GM19099 (cell line): ENCODE results near the gene TNRC18.

Source experiments
- POLR2A ChIP-seq: IDR thresholded peaks from 3 replicates; pipeline ENCODE4 v1.6.1; 2011; ENCODE audit warnings: low read depth; ENCODE audit not compliant: insufficient read length; ENCODE audit errors: extremely low read depth

TNRC18 gene, protein sequence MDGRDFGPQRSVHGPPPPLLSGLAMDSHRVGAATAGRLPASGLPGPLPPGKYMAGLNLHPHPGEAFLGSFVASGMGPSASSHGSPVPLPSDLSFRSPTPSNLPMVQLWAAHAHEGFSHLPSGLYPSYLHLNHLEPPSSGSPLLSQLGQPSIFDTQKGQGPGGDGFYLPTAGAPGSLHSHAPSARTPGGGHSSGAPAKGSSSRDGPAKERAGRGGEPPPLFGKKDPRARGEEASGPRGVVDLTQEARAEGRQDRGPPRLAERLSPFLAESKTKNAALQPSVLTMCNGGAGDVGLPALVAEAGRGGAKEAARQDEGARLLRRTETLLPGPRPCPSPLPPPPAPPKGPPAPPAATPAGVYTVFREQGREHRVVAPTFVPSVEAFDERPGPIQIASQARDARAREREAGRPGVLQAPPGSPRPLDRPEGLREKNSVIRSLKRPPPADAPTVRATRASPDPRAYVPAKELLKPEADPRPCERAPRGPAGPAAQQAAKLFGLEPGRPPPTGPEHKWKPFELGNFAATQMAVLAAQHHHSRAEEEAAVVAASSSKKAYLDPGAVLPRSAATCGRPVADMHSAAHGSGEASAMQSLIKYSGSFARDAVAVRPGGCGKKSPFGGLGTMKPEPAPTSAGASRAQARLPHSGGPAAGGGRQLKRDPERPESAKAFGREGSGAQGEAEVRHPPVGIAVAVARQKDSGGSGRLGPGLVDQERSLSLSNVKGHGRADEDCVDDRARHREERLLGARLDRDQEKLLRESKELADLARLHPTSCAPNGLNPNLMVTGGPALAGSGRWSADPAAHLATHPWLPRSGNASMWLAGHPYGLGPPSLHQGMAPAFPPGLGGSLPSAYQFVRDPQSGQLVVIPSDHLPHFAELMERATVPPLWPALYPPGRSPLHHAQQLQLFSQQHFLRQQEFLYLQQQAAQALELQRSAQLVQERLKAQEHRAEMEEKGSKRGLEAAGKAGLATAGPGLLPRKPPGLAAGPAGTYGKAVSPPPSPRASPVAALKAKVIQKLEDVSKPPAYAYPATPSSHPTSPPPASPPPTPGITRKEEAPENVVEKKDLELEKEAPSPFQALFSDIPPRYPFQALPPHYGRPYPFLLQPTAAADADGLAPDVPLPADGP (N-terminal part only)

DNA sequence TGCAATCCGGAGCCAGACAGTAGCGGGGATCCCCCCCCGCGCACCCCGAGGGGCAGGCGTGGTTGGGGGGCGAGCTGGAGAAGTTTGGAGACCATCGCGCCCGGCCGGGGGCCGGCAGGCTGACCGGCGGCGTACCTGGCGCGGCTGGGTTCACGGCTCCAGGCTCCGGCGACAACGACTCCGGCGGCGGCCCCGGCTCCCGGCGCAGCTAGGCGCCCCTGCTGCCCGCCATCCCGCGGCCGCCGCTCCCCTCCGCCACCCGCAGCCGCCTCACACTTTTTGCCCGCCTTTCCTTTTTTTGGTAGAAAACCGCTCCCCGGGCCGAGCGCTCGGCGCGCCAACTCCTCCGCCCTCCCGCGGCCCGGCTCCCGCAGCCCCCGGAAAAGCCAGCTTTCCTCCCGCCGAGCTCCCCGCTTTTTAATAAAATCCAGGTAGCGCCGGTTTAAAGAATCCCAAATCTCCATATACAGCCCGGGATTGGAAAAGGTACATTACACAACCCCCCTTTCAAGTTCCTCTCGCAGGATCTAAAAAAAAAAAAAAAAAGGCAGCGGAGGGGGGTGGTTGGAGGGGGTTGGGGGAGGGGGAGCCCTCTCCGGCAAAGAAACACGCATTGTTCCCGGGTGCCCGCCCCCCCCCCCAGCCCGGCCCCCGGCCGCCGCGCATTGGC, at the start of gene TNRC18:
TSS of gene TNRC18 (minus strand) at position 529 of the 670 bp plus-strand sequence. CDS start 2,588 bp downstream, outside the sequence.
- TF ChIP-seq POLR2A, result no peak

DNA sequence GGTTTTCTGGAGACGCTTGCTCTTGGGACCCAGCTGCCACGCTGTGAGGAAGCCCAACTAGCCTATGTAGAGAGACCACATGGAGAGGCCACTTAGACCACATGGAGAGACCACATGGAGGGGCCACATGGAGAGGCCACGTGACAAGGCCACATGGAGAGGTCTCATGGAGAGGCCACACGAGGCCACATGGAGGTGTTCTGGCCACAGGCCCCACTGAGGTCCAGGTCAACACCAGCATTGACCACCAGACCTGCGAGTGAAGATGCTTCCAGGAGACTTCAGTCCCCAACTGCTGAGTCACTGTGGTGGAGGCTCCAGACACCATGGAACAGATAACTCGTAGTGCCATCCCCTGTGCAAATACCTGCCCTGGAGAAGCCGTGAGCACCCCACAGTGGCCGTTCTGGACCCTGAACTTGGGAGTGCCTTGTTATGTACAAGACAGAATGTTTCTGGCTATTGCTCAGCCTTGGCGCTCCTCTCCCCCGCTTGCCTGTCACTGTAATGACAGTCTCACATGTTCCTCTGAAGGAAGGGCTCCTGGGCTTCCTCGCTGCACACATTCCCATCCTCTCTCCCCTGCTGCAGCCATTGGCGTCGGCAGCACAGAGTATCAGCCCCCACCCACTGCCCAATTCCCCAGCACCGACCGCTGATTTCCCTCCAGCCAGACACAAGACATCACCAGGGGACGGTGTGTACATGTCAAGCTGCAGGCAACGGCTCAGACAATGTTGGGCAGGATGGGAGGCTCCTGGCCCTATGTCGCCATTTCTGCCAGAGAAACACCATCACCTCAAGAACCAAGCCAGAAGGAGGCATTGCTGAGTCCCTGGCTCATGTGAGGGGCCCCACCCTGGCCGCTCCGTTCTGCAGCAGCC, 49.0 kb upstream of the TNRC18 start:
- TF ChIP-seq POLR2A, result no peak

DNA sequence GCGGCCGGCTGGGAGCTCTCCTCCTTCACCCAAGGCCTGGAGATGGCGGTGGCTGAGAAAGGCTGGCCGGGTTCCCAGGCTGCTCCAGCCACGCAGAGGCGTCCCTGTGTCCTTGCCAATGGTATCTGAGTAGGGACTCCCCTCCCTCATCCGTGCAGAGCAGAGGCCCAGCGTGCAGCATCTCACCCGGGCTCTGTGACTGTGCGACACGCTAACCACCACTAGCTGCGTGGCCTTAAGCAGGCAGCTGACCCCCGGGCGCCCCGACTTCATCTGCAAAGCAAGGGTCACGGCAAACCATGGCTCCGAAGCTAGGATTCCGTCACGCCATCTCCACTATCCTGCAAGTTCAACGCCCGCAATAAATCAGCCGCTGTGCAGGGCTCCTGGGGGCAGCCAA, 47.2 kb upstream of the TNRC18 start:
- TF ChIP-seq POLR2A, result no peak

DNA sequence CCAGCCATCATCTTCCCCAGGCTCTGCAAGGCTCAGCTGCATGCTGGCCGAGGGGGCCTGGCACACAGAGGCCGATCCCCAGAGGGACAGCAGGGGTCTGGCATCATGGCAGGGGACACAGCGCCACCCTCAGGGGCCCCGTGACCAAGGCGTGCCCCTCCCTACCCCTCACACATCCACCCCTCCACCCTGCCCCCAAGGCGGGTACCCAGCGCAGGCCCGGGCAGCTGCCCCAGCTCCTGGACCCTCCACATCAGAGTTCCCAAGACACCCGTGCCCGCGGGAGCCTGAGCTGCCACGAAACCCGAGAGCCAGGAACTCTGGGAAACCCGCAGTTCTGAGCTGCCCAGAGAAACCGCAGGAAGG, 46.5 kb upstream of the TNRC18 start:
- TF ChIP-seq POLR2A, result no peak

DNA sequence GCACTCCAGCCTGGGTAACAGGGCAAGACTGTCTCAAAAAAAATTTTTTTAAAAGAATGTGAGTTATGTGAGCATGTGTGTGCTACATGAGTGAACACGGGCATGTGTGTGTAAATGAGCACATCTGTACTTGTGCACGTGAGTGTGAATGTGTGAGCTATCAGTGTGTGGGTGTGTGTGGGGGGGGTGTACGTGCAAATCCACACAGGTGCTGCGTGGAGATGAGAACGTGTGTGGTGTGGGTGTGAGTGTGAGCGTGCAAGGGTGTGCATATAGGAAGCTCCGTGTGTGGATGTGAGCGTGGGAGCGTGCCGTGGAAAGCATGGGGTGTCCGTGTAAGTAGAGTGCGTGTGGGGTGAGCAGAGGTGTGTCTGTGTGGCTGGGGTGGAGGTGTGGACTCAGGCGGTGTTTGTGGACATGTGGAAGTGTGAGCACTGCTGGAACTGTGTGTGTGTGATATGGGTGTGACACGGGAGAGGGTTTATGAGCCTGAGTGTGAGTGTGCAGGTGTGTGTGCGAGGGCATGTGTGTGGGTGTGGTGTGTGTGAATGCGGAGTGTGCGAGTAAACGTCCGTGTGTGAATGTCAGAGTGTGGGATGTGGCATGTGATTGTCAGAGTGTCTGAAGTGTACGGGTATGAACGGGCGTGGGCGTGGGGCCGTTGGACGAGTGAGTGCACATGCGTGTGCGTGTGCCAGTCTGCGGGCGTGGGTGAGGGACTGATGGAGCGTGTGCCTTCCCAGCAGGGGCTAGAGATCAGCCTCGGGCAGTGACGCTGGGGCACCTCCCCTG, 45.9 kb upstream of the TNRC18 start:
- TF ChIP-seq POLR2A, result no peak

DNA sequence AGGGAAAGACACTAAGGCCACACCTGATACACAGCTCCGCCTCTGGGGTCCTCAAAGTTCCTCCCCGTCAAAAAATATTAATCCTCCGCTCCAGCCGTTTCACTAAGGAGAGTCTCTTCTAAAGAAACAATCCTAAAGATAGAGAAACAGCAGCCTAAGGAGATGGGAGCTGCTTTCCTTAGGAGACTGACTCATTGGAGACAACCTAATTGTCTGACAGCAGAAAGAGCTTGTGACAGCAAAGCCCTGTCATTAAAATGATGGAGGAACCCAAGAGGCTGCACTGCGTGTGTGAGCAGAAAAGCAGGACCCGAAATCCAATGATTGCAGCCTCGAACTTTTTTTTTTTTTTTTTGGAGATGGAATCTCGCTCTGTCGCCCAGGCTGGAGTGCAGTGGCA, 44.0 kb upstream of the TNRC18 start:
- TF ChIP-seq POLR2A, result no peak

DNA sequence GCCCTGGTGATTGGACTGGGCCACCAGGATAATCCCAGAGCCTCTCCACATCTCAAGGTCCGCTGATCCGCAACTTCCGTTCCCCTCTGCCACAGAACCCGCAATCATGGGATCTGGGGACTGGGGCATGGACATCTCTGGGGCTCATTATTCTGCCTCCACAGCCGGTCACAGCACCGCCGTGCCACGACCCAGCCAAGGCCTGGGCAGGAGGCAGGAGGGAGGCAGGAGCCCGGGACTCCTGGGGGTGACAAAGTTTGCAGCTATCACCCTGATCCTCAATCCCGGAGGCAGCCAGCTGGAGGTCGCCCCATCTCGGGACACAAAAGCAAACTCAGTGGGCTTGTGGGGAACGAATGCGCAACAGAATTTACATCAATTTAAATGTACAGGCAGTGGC, 42.9 kb upstream of the TNRC18 start:
- TF ChIP-seq POLR2A, result no peak

DNA sequence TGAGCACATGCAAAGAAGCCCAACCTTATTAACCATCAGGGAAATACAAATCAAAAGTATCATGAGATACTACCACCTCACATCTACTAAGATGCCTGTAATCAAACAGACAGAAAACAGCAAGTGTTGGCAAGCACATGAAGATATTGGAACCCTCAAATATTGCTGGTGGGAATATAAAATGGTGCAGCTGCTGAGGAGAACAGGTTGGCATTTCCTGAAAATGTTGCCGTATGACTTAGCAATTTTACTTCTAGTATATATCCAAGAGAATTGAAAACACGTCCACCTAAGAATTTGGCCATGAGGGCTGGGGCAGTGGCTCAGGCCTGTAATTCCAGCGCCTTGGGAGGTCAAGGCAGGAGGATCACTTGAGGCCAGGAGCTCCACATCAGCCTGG, 39.4 kb upstream of the TNRC18 start:
- TF ChIP-seq POLR2A, result no peak

DNA sequence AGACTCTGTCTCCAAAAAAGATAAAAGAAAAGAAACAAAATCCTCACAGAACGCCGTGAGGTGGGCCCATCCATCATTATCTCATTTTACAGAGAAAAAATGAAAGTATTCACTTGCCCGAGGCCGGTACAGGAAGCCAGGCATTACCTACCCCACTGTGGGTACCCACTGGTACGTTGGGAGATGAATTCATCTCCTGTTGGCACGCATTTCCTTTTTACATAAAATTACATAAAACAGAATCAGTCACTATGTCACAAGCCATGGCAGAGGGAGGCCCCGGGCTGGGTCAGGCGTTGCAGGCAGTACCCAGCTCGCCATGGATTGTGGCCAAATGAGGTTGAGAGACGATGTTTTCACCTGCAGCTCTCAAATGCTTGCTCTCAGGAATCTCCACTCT, 38.6 kb upstream of the TNRC18 start:
- no peak for TF ChIP-seq POLR2A

DNA sequence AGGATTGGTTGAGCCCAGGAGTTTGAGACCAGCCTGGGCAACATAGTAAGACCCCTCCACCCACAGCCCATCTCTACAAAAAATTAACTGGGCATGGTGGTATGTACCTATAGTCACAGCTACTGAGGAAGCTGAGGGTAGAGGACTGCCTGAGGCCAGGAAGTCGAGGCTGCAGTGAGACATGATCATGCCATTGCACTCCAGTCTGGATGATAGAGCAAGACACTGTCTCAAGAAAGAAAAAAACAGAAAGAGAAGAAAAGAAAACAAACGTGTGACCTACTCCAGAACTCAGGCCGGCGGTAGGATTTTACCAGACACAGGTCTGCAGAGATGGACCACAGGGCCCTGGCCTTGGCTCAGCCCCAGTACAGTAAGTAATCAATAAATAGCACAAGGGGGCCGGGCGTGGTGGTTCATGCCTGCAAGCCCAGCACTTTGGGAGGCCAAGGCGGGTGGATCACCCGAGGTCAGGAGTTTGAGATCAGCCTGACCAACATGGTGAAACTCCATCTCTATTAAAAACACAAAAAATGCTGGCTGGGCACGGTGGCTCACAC, 35.4 kb upstream of the TNRC18 start:
- TF ChIP-seq POLR2A, result no peak

DNA sequence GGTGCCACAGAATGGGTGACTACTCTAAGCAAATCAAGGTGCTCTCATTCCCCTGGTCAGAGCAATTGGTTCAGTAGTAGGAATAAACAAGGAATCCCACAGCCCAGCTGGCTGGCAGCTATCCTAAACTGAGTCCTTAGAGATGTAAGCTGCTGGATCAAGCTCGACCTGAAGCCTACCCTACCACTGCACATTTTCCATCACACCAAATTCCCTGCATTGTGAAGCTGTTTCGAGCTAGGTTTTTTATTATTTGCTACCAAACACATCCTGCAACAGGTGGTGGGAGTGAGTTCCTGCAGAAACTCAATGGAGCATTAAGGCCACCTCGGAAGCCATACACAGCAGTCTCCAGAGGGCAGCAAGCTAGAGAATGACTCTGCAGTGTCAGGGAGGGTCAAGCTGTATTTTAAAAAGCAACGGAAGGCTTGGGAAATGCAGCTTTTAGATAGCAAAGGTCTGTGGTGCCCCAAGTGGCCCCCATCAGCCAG, 33.7 kb upstream of the TNRC18 start:
- no peak for TF ChIP-seq POLR2A

DNA sequence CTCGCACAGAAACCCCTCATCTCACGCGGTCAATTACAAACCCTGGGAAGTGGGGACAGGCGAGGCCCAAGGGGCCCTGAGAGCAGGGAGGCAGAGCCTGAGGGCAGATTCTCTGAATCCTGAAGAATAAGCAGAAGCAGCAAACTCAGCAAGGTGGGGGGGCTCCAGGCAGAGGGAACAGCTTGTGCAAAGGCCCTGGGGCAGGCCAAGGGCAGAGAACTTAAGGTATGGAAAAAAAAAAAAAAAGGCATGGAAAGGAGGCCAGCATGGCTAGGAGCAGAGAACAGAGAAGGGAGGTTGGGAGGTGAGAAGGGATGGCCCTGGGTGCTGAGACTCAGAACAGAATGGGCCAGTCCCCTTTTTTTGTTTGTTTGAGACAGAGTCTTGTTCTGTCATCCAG, 32.8 kb upstream of the TNRC18 start:
- no peak for TF ChIP-seq POLR2A
